ENCODE data around the gene ZWINT. TPM values are rescaled to one million over a fixed set of nuclear protein-coding genes. Genes with fewer than 3 reads are reported as not detected.
A peak's percentile ranks its signal among the peaks of the same experiment; 100 is the strongest.

Gene ZWINT
- total RNA-seq (2012; rRNA removed) (52.0 and 54.7 TPM in 2 replicates), polyA plus RNA-seq (2012; rRNA removed) (47.3 and 56.4 TPM in 2 replicates), Bru-seq, nascent RNA (percentile 55 among the genes with signal in this experiment), BruChase-seq, experiment 1, labeled RNA remaining after a 6-hour chase (percentile 65 among the genes with signal in this experiment), BruChase-seq, experiment 2, labeled RNA remaining after a 2-hour chase (percentile 53 among the genes with signal in this experiment)
- polyA plus RNA-seq (2012; cell fraction: cytosol; rRNA removed): 15.4 and 23.5 TPM in 2 replicates
- 32.5 and 44.4 TPM in 2 replicates for polyA plus RNA-seq (2012; cell fraction: nucleus; rRNA removed; ENCODE audit: low replicate concordance)
- long read RNA-seq, transcript ZWINT-203 (9 exons, 1,872 nt): major isoform, 11 of 16 reads
- long read RNA-seq, partial matches to known transcripts: 0 of 16 reads
- long read RNA-seq, other reads (novel, unspliced or antisense): 2 of 16 reads

DNA sequence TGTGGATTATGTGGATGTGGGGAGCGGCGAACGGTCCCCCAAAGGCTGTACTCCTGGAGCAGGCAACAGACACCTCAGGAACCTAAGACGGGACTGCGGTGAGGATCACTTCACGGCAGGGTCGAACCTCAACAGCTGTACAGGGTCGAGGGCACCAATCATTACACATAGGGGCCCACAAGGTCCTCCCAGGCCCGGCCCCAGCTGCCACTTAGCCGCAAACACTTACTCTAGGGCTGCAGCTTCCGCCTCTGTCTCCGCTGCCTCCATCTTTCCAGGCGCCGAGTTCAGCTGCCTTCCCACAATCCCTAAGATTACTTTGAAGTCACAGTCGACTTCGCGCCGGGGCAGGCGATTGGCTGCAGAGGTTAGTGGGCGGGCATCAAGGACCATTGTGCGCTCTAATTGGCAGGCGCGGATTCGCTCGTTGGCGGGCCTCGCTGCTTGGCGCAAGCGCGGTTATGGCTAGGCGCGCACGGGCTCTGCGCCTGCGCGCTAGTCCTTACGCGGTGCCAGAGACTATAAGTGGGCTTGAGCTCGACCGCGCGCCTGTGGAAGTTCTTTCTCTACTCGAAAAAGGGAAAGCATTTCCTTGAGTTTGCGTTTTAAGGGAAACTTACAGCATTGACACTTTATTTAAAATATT is at the start of gene ZWINT:
TSS of gene ZWINT (minus strand) at position 293 of the 646 bp plus-strand sequence. CDS start at position 270, 23 bp downstream.
- Histone ChIP-seq H2AFZ (replicated peaks; ENCODE audit: low read length, poor library complexity) (peak within 1 kb of the TSS; percentile 99), H3K36me3 (ENCODE audit: control insufficient read depth, insufficient read depth, low read length) (peaks cover 7% of the 10 kb centered on the region; the same call in 1 of the 2 replicates), H4K5ac (ENCODE audit: low read depth, low read length) (peak within 1 kb of the TSS; percentile 5; the same call in 1 of the 2 replicates), H2BK120ac (ENCODE audit: low read depth, low read length) (no peak within 1 kb of the TSS), H4K8ac (ENCODE audit: low read depth in 2 of 2, low read length in 2 of 2) (peak within 1 kb of the TSS; percentile 54 to 69), H3K27ac (ENCODE audit: insufficient read depth, low read length) (peak within 1 kb of the TSS; percentile 54), H3K4me3 (ENCODE audit: insufficient read depth, low read depth, low read length) (peak within 1 kb of the TSS; percentile 83), H2BK15ac (ENCODE audit: low read depth, low read length) (no peak within 1 kb of the TSS), H3K23ac (ENCODE audit: low read depth, low read length) (peak within 1 kb of the TSS; percentile 58), H3K18ac (ENCODE audit: low read depth, low read length) (no peak within 1 kb of the TSS), H3K27me3 (ENCODE audit: control insufficient read depth, insufficient read depth, low read length) (no peaks in the 10 kb centered on the region), H4K20me1 (ENCODE audit: insufficient read depth, low read length) (no peaks in the 10 kb centered on the region), H3K14ac (replicated peaks; ENCODE audit: low read depth, low read length) (peak within 1 kb of the TSS; percentile 88), H3K4me2 (ENCODE audit: low read depth, low read length) (peak within 1 kb of the TSS; percentile 96), H3K4me1 (ENCODE audit: control insufficient read depth, insufficient read depth, low read length) (no peaks in the 10 kb centered on the region), H2AK9ac (replicated peaks; ENCODE audit: low read depth, low read length, poor library complexity) (peak within 1 kb of the TSS; percentile 86), H3K79me1 (ENCODE audit: low read depth in 1 of 2, low read length in 2 of 2) (peaks cover 11 to 14% of the 10 kb centered on the region in 2 experiments; a peak in 2 of 4 replicates), H3K4ac (ENCODE audit: low read depth, low read length) (peak within 1 kb of the TSS; percentile 87), H2BK20ac (ENCODE audit: low read depth, low read length) (no peak within 1 kb of the TSS), H2BK5ac (ENCODE audit: low read depth, low read length, poor library complexity, severe bottlenecking) (peak within 1 kb of the TSS; percentile 39), H3K9me3 (ENCODE audit: control insufficient read depth, insufficient read depth, low read length) (no peaks in the 10 kb centered on the region), H3K56ac (ENCODE audit: extremely low read depth, insufficient read depth, low read length) (peak within 1 kb of the TSS; percentile 81), H3K9ac (ENCODE audit: low read depth, low read length) (peak within 1 kb of the TSS; percentile 82), H2AK5ac (ENCODE audit: low read depth, low read length) (peak within 1 kb of the TSS; percentile 70), H3K9me1 (ENCODE audit: insufficient read depth, low read length) (peaks cover 9% of the 10 kb centered on the region; the same call in 1 of the 2 replicates), H4K91ac (ENCODE audit: insufficient read depth, low read depth, low read length) (no peak within 1 kb of the TSS; the same call in 1 of the 2 replicates)
- ChIA-PET POLR2A (ENCODE audit: unreplicated experiment) (interaction anchor here (0.7 kb wide), 2 partner anchors 21 to 976 kb away, joined by 5 to 9 read pairs; no protein-coding TSS in a partner anchor), CTCF (interaction anchor here (0.6 to 0.7 kb wide), 2 partner anchors 223 to 892 kb away, joined by 3 read pairs; no protein-coding TSS in a partner anchor)
- dilution Hi-C loops (cut with HindIII; ENCODE audit: low sequenced_read_pairs, unreplicated experiment): no loop called here
- intact Hi-C loops (cut with micrococcal nuclease): no loop called here
- DNase-seq: peak; percentile 95
- peak; percentile 100 for ATAC-seq (ENCODE audit: low read depth)
- 0% methylated on average over 11 of the region's 44 CpGs; no CpG with 5 or more reads in 1 of the 2 experiments for WGBS, 2 experiments (ENCODE audit: extremely low coverage in 2 of 2, insufficient read length in 1 of 2)
- in situ Hi-C loops (cut with MboI; ENCODE audit: low sequenced_read_pairs): no loop called here
- BruUV-seq (replicated peaks): no TSS peak
- TF ChIP-seq BHLHE40 (IDR thresholded peaks at IDR 0.05; ENCODE audit: low read depth, low read length) (no peak), CEBPB (IDR thresholded peaks at IDR 0.05; ENCODE audit: low read depth, low read length) (no peak), RCOR1 (IDR thresholded peaks at IDR 0.05; ENCODE audit: insufficient replicate concordance, low read length) (no peak), ELK1 (IDR thresholded peaks at IDR 0.05; ENCODE audit: borderline replicate concordance, low read depth, low read length) (no peak), CTCF (conservative IDR thresholded peaks at IDR 0.05; ENCODE audit: low read depth, low read length) (no peak), RAD21 (IDR thresholded peaks at IDR 0.05; ENCODE audit: low read length) (no peak), MXI1 (IDR thresholded peaks at IDR 0.05; ENCODE audit: borderline replicate concordance, low read depth, low read length) (peak; percentile 70), RFX5 (IDR thresholded peaks at IDR 0.05; ENCODE audit: low read depth, low read length) (no peak), MAFK (IDR thresholded peaks at IDR 0.05; ENCODE audit: low read depth, low read length) (no peak), FOS (IDR thresholded peaks at IDR 0.05; ENCODE audit: low read depth, low read length) (peak; percentile 66; the same call in 1 of the 2 replicates), SMC3 (IDR thresholded peaks at IDR 0.05; ENCODE audit: low read depth, low read length) (no peak)
- TF ChIP-seq, protein P1, sequence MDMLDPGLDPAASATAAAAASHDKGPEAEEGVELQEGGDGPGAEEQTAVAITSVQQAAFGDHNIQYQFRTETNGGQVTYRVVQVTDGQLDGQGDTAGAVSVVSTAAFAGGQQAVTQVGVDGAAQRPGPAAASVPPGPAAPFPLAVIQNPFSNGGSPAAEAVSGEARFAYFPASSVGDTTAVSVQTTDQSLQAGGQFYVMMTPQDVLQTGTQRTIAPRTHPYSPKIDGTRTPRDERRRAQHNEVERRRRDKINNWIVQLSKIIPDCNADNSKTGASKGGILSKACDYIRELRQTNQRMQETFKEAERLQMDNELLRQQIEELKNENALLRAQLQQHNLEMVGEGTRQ (IDR thresholded peaks at IDR 0.05; ENCODE audit: low read depth, low read length): no peak

All from IMR-90 (cell line).